K562 (cell line): ENCODE measurements around the gene CXCL1. TPM values are rescaled to one million over a fixed set of nuclear protein-coding genes. Genes with fewer than 3 reads are reported as not detected.
A peak's percentile ranks its signal among the peaks of the same experiment; 100 is the strongest.

Experiments used
- ATAC-seq: fragments of 200-7000 bp; cut with Tn5 transposase; 3 replicates; pipeline ENCODE4 v1.9.1; 2020; ENCODE audit warnings: moderate library complexity
- BruUV-seq: library from RNA; stranded (reverse); fragments of 400-500 nt; replicated peaks from 2 replicates; lab custom pipeline; 2021; lab: Mats Ljungman, UMichigan
- CTCF ChIA-PET: fragments of 300-600 bp; formaldehyde crosslinking; extraction: SDS; loops from one replicate; lab custom pipeline; 2021; ENCODE audit warnings: low intra/inter-chr PET ratio; lab: Yijun Ruan, JAX
- POLR2A ChIA-PET: fragments of 300-600, 350-650 bp; sonication (Branson Sonifier 250); formaldehyde crosslinking; extraction: SDS; loops from one replicate; lab custom pipeline; 2021; ENCODE audit warnings: antibody characterized with exemption, inconsistent platforms; lab: Yijun Ruan, JAX
- DNase-seq, 4 experiments: peaks; one replicate each; pipeline versions ENCODE4 v3.0.0 to v3.0.0-alpha.2; 2011 to 2018; ENCODE audit warnings: low spot score in 3 of 4, mixed read lengths in 3 of 4; ENCODE audit errors: extremely low read depth in 1 of 4
- FAIRE-seq: peaks from 2 replicates; lab custom pipeline; 2011; peaks lifted over from hg19 to GRCh38; lab: Jason Lieb, UNC
- H2AFZ ChIP-seq: 2 replicates; pipeline ENCODE4 v1.6.0; 2011; ENCODE audit warnings: low read depth, low read length, control low read depth, inconsistent platforms
- H3K27ac ChIP-seq: fragments of 200-600 bp; 3 replicates; pipeline ENCODE4 v1.8.0; 2011; ENCODE audit warnings: low read depth, mild to moderate bottlenecking, control low read depth, inconsistent platforms, low read length, moderate library complexity, mixed read lengths; ENCODE audit errors: extremely low read depth
- H3K27me3 ChIP-seq, 2 experiments: fragments of 300-600 bp in 1 of 2; 2 replicates in 1 of 2; 3 replicates in 1 of 2; pipeline versions ENCODE4 v1.6.0 to v1.8.0; 2011; ENCODE audit warnings: inconsistent platforms in 2 of 2, low read length in 2 of 2, mild to moderate bottlenecking in 1 of 2, mixed read lengths in 1 of 2, moderate library complexity in 1 of 2; ENCODE audit not compliant: control insufficient read depth in 2 of 2, insufficient read depth in 2 of 2
- H3K36me3 ChIP-seq: fragments of 300-600 bp; 3 replicates; pipeline ENCODE4 v1.8.0; 2011; ENCODE audit warnings: mild to moderate bottlenecking, low read length, inconsistent platforms; ENCODE audit not compliant: control insufficient read depth, insufficient read depth
- H3K4me1 ChIP-seq, 2 experiments: fragments of 200-600 bp in 1 of 2; replicated peaks in 1 of 2; 2 replicates in 1 of 2; 3 replicates in 1 of 2; pipeline versions ENCODE4 v1.5.1 to v1.8.0; 2011; ENCODE audit warnings: inconsistent platforms in 2 of 2, low read length in 2 of 2, mild to moderate bottlenecking in 1 of 2, mixed read lengths in 1 of 2, moderate library complexity in 1 of 2; ENCODE audit not compliant: control insufficient read depth in 2 of 2, insufficient read depth in 2 of 2
- H3K4me2 ChIP-seq: 2 replicates; pipeline ENCODE4 v1.6.1; 2011; ENCODE audit warnings: low read length, control low read depth, inconsistent platforms, mixed read lengths; ENCODE audit not compliant: insufficient read depth
- H3K4me3 ChIP-seq: fragments of 200-600 bp; sonication (generic), shearing (Covaris generic); 2 replicates; pipeline ENCODE4 v1.5.1; 2016; ENCODE audit warnings: control low read depth, inconsistent platforms
- H3K79me2 ChIP-seq: fragments of 200-600 bp; 3 replicates; pipeline ENCODE4 v1.8.0; 2011; ENCODE audit warnings: low read length, inconsistent platforms; ENCODE audit not compliant: control insufficient read depth, insufficient read depth
- H3K9ac ChIP-seq, 2 experiments: 2 replicates each; pipeline versions ENCODE4 v1.6.0 to v1.6.1; 2011; ENCODE audit warnings: low read depth in 2 of 2, low read length in 2 of 2, control low read depth in 1 of 2, inconsistent platforms in 1 of 2, mild to moderate bottlenecking in 1 of 2, mixed read lengths in 1 of 2; ENCODE audit not compliant: insufficient read depth in 1 of 2
- H3K9me1 ChIP-seq: one replicate; pipeline ENCODE4 v1.6.0; 2011; ENCODE audit warnings: inconsistent platforms, mild to moderate bottlenecking, low read length, moderate library complexity; ENCODE audit not compliant: control insufficient read depth, insufficient read depth
- H3K9me3 ChIP-seq: replicated peaks from 2 replicates; pipeline ENCODE4 v1.5.1; 2011; ENCODE audit warnings: low read depth, low read length, inconsistent platforms; ENCODE audit not compliant: control insufficient read depth, insufficient read depth
- H4K20me1 ChIP-seq: replicated peaks from 2 replicates; pipeline ENCODE4 v1.6.1; 2011; ENCODE audit warnings: low read length, inconsistent platforms, mixed read lengths; ENCODE audit not compliant: control insufficient read depth, insufficient read depth
- BACH1 ChIP-seq: fragments of 200-800 bp; sonication (Bioruptor generic); IDR thresholded peaks from 2 replicates; pipeline ENCODE4 v1.6.1; 2016; ENCODE audit warnings: missing genetic modification characterization, missing compliant biosample characterization
- CC2D1A ChIP-seq: fragments of 450-650 bp; IDR thresholded peaks from 2 replicates; pipeline ENCODE4 v1.6.1; 2017; ENCODE audit warnings: mild to moderate bottlenecking
- CREBBP ChIP-seq: IDR thresholded peaks from one replicate; pipeline ENCODE4 v1.6.1; 2012; ENCODE audit warnings: low read depth, mild to moderate bottlenecking, control low read depth, inconsistent platforms, low read length
- ELK1 ChIP-seq: sonication (generic); formaldehyde crosslinking; IDR thresholded peaks from 2 replicates; pipeline ENCODE4 v1.8.1; 2022; ENCODE audit warnings: missing genetic modification reagents
- ELK3 ChIP-seq: fragments of 450-650 bp; formaldehyde crosslinking; IDR thresholded peaks from 2 replicates; pipeline ENCODE4 v1.4.0; 2020; ENCODE audit warnings: mild to moderate bottlenecking
- FOSL1 ChIP-seq: fragments of 200-800 bp; sonication (Bioruptor generic); conservative IDR thresholded peaks from 2 replicates; pipeline ENCODE4 v1.6.1; 2016; ENCODE audit warnings: missing genetic modification characterization, missing compliant biosample characterization
- GATA2 ChIP-seq: sonication (generic); formaldehyde crosslinking; IDR thresholded peaks from 2 replicates; pipeline ENCODE4 v1.4.0; 2020; ENCODE audit warnings: mild to moderate bottlenecking, missing genetic modification reagents
- HMG20A ChIP-seq: fragments of 450-650 bp; formaldehyde crosslinking; conservative IDR thresholded peaks from 2 replicates; pipeline ENCODE4 v1.4.0; 2020; ENCODE audit warnings: mild to moderate bottlenecking, mixed read lengths
- HNRNPH1 ChIP-seq: fragments of 200-400 bp; formaldehyde crosslinking; optimal IDR thresholded peaks from 2 replicates; pipeline ENCODE3; 2017; ENCODE audit warnings: low read depth, mild to moderate bottlenecking, low read length, moderate library complexity
- ILK ChIP-seq: fragments of 450-650 bp; IDR thresholded peaks from 2 replicates; pipeline ENCODE4 v1.6.1; 2016; ENCODE audit warnings: missing genetic modification characterization, low read depth, mild to moderate bottlenecking, missing compliant biosample characterization, moderate library complexity, borderline replicate concordance
- KAT7 ChIP-seq: sonication (generic); formaldehyde crosslinking; IDR thresholded peaks from 2 replicates; pipeline ENCODE4 v1.8.0; 2022; ENCODE audit warnings: missing genetic modification reagents, mild to moderate bottlenecking, borderline replicate concordance
- KDM2B ChIP-seq: fragments of 250-450 bp; sonication (Bioruptor Pico); IDR thresholded peaks from 2 replicates; pipeline ENCODE4 v1.8.0; 2021; ENCODE audit warnings: mild to moderate bottlenecking, moderate library complexity
- MAFG ChIP-seq: fragments of 450-650 bp; conservative IDR thresholded peaks from 2 replicates; pipeline ENCODE4 v1.6.1; 2016; ENCODE audit warnings: missing genetic modification characterization, missing compliant biosample characterization
- MECOM ChIP-seq: fragments of 250-450 bp; sonication (Bioruptor Pico); IDR thresholded peaks from 2 replicates; pipeline ENCODE4 v1.8.0; 2022; ENCODE audit warnings: inconsistent platforms
- MIER1 ChIP-seq: fragments of 450-650 bp; IDR thresholded peaks from 2 replicates; pipeline ENCODE4 v1.6.1; 2016; ENCODE audit warnings: antibody characterized with exemption, mild to moderate bottlenecking, low read depth
- SETDB1 ChIP-seq: IDR thresholded peaks from one replicate; pipeline ENCODE4 v1.6.1; 2012; ENCODE audit warnings: low read length, control low read depth, inconsistent platforms
- SOX6 ChIP-seq: fragments of 450-650 bp; IDR thresholded peaks from 2 replicates; pipeline ENCODE4 v1.6.1; 2014; ENCODE audit warnings: mild to moderate bottlenecking
- SP1 ChIP-seq: sonication (generic); formaldehyde crosslinking; IDR thresholded peaks from 2 replicates; pipeline ENCODE4 v1.8.1; 2022; ENCODE audit warnings: mild to moderate bottlenecking, missing genetic modification reagents
- SRSF9 ChIP-seq: fragments of 200-400 bp; formaldehyde crosslinking; IDR thresholded peaks from 2 replicates; pipeline ENCODE4 v1.6.1; 2017; ENCODE audit warnings: low read depth, low read length, borderline replicate concordance
- TBP ChIP-seq: optimal IDR thresholded peaks from 2 replicates; pipeline ENCODE3; 2011; ENCODE audit warnings: low read depth, low read length, improper control_type of control experiment
- ZNF274 ChIP-seq: IDR thresholded peaks from 2 replicates; pipeline ENCODE4 v1.6.1; 2011; ENCODE audit warnings: low read depth, mild to moderate bottlenecking, low read length, moderate library complexity, borderline replicate concordance
- ZNF785 ChIP-seq: fragments of 250-450 bp; sonication (Bioruptor Pico); IDR thresholded peaks from 2 replicates; pipeline ENCODE4 v1.4.0; 2020; ENCODE audit warnings: mild to moderate bottlenecking
- WGBS: fragments of 100-300 bp; shearing (Covaris generic); methylation state at CpG from one replicate; pipeline ENCODE4 v1.1.6; 2016; ENCODE audit warnings: low coverage, mixed read lengths; ENCODE audit not compliant: insufficient coverage; ENCODE audit errors: missing lambda C conversion rate; 5-methylcytosine and 5-hydroxymethylcytosine counted together
- in situ Hi-C: fragments of 300-500 bp; cut with MboI; formaldehyde crosslinking; loops from 4 replicates; pipeline ENCODE4 v1.15.0; 2018; ENCODE audit warnings: inconsistent platforms, mixed read lengths
- intact Hi-C: fragments of 100-400 bp; cut with micrococcal nuclease; formaldehyde crosslinking; loops from 2 replicates; pipeline ENCODE4 v1.14.2; 2022
- polyA plus RNA-seq, 8 experiments: library from polyadenylated mRNA; depleted of rRNA in 4 of 8; stranded (reverse) in 5 of 8; unstranded in 3 of 8; fragments of >200 nt; fragmentation: Nextera tagmentation in 2 of 8; fragmentation: Illumina TruSeq in 1 of 8; extraction: Ambion mirVana in 2 of 8; extraction: Trizol in 1 of 8; gene quantifications; 2 replicates each; pipeline versions ENCODE4 v1.2.1 to v1.2.3, GENCODE V29; 2011 to 2014; ENCODE audit warnings: inconsistent platforms in 1 of 8, missing spikeins in 1 of 8
- total RNA-seq, 7 experiments: library from RNA; depleted of rRNA in 6 of 7; stranded (reverse); fragments of >200 nt in 6 of 7; fragmentation: Illumina TruSeq in 2 of 7; extraction: Trizol in 2 of 7; gene quantifications; 2 replicates each; pipeline versions ENCODE4 v1.2.1 to v1.2.3, GENCODE V29; 2011 to 2021; ENCODE audit warnings: low replicate concordance in 1 of 7

Gene CXCL1
- total and polyA plus RNA-seq, 9 of the 15 experiments (the other 6 are each of a cell fraction or from before 2014, with no cell fraction given), result 0.07 to 2.2 (median 0.32) TPM; not detected in 3

- 10% methylated on average over 3 of the region's 3 CpGs for WGBS
- H3K79me2 ChIP-seq, result no peaks in the 10 kb centered on the region
- DNase-seq (no peak), ATAC-seq (no peak), FAIRE-seq (no peak)
- H3K36me3 ChIP-seq, result no peaks in the 10 kb centered on the region
- no peaks in the 10 kb centered on the region for H3K9me3 ChIP-seq
- peaks cover 0 to 5% of the 10 kb centered on the region in 2 experiments; a peak in 2 of 5 replicates for H3K4me1 ChIP-seq
- ChIA-PET POLR2A (interaction anchor here (0.6 to 1.7 kb wide), 2 partner anchors 15 to 28 kb away, joined by 3 to 4 read pairs; no protein-coding TSS in a partner anchor), CTCF (no interaction called here)
- in situ Hi-C loops, result no loop called here
- H4K20me1 ChIP-seq, result no peaks in the 10 kb centered on the region
- no TSS peak for BruUV-seq
- H3K27ac ChIP-seq, result no peak overlapping the region
- H3K4me3 ChIP-seq, result no peak overlapping the region
- no peaks in the 10 kb centered on the region for H3K9me1 ChIP-seq
- intact Hi-C loops, result no loop called here
- H3K27me3 ChIP-seq, result no peaks in the 10 kb centered on the region
- H3K4me2 ChIP-seq, result no peak overlapping the region
- H3K9ac ChIP-seq, result no peak overlapping the region
- peak overlapping the region; percentile 20 for H2AFZ ChIP-seq
- TF ChIP-seq ILK (no peak), HNRNPH1 (no peak), SP1 (no peak), ZNF785 (CRISPR knock-in tag) (no peak), TBP (no peak), ELK3 (CRISPR knock-in tag) (no peak), SETDB1 (no peak), CREBBP (no peak), FOSL1 (tag) (peak; percentile 43; the same call in 1 of the 2 replicates), CC2D1A (no peak), KAT7 (no peak), ZNF274 (no peak), MECOM (CRISPR knock-in tag) (no peak), HMG20A (CRISPR knock-in tag) (no peak), MAFG (tag) (0 out of 2 replicates have a peak, but pooled peaks have one; percentile 15), MIER1 (no peak), GATA2 (CRISPR knock-in tag) (no peak), KDM2B (CRISPR knock-in tag) (no peak), SOX6 (peak; percentile 82), ELK1 (no peak), BACH1 (0 out of 2 replicates have a peak, but pooled peaks have one; percentile 20), SRSF9 (no peak)
These were observed 24.8 kb upstream of the CXCL1 start for GRCh38 chr4:73844345-73844744.
